GM18517 (cell line): ENCODE results near the gene NME7.
"Not testable (repeated sequence)": the region's sequence is repeated elsewhere in the genome, so short reads cannot be mapped to it uniquely, and the experiment has no call there.

Experiments used
- ATAC-seq: cut with Tn5 transposase; IDR thresholded peaks from one replicate; pipeline ENCODE4 v1.9.1; 2021; ENCODE audit warnings: mild to moderate bottlenecking, moderate library complexity; ENCODE audit not compliant: unreplicated experiment

Gene NME7, protein sequence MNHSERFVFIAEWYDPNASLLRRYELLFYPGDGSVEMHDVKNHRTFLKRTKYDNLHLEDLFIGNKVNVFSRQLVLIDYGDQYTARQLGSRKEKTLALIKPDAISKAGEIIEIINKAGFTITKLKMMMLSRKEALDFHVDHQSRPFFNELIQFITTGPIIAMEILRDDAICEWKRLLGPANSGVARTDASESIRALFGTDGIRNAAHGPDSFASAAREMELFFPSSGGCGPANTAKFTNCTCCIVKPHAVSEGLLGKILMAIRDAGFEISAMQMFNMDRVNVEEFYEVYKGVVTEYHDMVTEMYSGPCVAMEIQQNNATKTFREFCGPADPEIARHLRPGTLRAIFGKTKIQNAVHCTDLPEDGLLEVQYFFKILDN

DNA sequence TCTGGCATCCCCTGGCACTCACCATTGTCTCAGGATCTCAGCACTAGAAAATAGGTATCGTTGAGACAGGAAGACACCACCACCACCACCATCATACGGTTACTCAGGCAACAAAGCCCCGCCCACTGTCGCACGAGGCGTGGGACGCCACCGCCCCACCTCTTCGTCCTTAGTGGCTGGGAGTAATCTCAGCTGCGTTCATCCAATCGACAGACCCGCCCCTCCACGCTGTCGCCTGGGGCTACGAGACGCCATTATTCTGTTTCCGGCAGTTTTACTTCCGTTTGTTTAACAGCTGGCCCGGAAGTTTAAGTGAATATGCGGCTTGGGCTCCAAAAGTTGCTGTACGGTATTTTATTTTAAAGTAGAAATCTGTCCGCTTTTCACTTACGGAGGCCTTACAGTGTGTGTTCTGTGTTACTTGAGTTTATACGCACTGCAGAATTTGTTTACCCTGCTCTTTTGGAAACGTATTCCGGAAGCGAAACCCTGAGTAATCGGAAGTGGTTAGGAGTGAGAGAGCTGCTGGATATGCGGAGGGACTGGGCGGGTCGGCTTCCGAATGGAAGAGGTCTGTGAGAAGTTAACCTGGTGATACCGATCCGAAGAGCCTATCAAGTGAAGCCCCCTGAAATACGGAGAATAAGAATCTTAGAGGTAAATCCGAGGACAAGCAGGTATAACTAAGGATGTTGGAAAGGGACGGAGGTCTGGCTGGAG lies at the start of gene NME7, which contains the start of gene BLZF1:
TSS of gene NME7 (minus strand) at position 112 of the 720 bp plus-strand sequence. CDS start at position 25, 87 bp downstream.
TSS of gene BLZF1 (plus strand) at position 510 of the 720 bp plus-strand sequence. CDS start 1,328 bp downstream, outside the sequence.
- peak; percentile 93 for ATAC-seq

DNA sequence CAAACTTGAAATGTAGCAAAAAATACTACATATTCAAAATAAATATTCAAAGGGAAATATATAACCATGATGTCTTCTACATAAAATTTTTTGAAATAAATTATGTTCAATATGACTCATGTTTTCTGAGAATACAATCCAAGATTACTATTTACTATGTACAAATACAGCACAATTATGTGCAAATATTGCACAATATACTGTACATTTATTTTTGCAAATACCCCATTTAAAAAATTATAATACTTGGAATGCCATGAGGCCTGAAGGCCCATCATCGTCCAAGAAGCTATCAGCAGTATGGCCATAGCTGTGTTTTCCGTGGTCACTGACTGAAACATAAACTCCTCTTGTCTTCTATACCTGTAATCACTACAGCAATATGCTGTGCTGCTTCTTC lies 47.4 kb upstream of the NME7 start:
- ATAC-seq, result no peak

DNA sequence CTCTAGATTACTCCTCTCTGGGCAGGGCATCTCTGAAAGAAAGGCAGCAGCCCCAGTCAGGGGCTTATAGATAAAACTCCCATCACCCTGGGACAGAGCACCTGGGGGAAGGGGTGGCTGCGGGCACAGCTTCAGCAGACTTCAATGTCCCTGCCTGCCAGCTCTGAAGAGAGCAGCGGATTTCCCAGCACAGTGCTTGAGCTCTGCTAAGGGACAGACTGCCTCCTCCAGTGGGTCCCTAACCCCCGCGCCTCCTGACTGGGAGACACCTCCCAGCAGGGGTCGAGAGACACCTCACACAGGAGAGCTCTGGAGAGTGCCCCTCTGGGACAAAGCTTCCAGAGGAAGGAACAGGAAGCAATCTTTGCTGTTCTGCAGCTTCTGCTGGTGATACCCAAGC lies 40.7 kb upstream of the NME7 start:
- ATAC-seq, result not testable (repeated sequence)

DNA sequence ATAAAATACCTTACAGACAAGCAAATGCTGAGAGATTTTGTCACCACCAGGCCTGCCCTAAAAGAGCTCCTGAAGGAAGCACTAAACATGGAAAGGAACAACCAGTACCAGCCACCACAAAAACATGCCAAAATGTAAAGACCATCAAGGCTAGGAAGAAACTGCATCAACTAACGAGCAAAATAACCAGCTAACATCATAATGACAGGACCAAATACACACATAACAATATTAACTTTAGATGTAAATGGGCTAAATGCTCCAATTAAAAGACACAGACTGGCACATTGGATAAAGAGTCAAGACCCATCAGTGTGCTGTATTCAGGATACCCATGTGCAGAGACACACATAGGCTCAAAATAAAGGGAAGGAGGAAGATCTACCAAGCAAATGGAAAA lies 35.0 kb upstream of the NME7 start:
- not testable (repeated sequence) for ATAC-seq

DNA sequence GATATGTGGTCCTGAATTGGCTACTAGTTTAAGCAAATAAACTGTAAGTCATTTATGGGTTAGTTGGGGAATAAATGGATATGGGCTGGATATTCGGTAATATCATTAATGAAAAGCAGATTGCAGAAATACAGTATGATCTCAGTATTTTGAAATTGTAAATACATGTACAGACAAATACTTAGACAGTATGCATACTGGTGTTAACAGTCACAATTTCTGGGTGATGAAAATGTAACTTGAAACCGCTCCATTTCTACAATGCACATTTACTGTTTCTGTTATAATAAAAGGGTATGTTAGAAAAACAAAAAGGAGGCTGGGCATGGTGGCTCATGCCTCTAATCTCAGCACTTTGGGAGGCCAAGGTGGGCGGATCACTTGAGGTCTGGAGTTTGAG lies 28.4 kb upstream of the NME7 start:
- no peak for ATAC-seq

DNA sequence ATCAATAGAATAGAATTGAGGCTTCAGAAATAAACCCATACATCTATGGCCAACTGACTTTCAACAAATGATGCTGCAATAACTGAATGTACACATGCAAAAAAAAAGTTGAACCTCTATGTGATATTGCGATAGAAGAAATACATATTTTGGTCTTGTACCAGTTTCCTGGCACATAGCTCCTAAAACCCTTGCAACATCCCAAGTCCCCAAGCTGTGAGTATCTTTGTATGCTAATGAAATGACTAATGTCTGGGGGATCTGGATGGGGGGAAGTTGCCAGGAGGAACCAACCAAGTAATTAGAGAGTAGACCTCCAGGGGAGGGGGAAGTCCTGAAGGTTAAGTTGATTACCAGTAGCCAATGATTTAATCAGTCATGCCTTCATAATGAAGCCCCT lies 24.8 kb upstream of the NME7 start:
- ATAC-seq, result no peak

DNA sequence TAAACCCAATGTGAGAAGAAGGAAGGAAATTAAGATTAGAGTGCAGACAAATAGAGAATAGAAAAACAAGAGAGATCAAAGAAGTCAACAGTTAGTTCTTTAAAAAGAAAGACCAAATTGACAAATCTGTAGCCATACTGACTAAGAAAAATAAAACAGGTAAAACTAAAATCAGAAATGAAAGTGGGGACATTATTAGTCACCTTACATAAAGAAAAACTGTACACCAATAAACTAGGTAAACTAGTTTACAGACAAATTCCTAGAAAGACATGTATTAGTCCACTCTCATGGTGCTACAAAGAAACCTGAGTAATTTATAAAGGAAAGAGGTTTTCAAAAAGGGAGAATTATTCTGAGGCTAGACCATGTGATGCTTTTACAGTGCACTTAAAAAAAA lies 22.7 kb upstream of the NME7 start:
- peak; percentile 84 for ATAC-seq

DNA sequence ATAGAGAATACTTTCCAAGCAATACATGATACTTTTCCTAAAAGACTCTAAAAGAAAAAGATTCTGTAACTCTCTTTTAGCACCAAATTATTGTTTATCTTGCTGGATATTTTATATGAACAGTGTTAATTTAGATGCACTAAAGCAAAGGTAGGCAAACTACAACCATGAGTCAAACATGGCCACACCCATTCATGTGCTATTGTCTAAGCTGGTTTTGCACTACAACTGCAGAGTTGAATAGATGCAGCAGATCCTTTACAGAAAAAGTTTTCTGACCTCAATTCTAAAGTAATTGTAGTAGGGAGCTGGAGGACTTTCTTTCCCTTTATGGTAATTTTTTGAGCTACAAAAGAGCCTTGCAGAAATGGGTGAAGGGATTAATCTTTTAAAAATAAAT lies 19.8 kb upstream of the NME7 start:
- ATAC-seq, result no peak

DNA sequence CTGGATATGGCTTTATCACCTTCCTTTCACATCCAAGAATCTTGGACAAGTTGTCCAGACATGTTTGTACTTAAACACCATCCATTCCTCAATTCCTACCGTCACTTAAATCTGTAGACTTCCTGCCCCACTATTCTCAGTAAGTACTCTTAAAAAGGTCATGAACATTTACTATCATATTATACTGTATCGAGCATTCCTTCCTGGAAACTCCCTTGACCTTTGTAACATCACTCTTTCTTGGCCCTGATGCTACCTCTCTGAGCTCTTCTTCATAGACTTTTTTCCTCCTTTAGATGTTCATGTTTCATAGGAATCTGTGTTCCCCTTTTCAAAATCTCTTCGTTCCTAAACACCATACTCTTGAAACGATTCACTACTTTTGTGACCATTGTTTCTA lies 15.9 kb upstream of the NME7 start:
- ATAC-seq, result no peak

DNA sequence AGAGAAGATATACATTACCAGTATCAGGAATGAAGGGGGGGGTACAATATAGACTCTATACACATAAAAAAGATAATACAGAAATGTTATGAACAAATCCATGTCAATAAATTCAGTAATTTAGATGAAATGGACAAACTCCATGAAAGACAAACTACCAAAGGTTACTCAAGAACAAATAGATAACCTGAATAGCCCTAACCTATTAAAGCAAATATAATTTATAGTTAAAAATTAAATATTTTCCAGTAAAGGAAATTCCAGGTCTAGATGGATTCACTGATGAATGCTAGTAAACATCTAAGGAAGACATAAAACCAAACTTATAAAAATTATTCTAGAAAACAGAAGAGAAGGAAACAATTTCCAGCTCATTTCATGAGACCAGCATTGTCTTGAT lies 13.6 kb upstream of the NME7 start:
- ATAC-seq, result no peak

DNA sequence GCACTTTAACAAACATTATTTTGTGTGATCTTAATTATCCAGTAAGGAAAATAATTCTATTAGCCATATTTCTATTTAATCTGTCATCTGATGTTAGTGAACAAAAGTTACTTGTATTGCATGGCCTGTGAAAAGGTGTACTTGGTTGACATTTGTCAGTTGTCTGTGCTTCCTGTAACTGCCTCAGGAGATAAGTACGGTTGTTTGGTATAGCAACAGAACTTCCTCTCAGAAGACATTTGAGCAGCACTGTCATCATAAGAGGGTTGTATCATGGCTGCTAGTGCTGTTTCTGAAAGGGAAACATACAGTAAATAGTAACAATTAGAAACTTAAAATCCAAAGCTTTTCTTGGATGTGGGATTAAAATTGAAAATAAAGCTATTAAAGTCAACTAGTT lies 3.8 kb upstream of the NME7 start:
- no peak for ATAC-seq

DNA sequence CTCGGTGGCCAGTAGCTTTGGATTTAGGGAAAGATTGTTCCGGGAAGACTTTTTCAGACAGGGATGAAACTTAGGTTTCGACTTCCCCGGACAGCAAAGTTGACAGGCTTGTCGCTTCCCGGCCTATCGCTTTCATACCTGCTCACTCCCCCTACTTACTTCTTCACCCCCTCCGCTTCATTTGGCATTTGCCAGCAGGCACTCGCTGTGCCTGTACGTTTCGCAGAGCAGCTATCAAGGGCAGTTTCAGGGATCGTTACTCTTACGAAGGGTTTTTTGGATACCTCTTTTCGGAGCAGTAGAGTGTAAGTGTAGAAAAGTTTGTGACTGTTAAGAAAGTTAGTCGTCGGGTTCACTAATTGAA lies 791 bp upstream of the NME7 start:
- ATAC-seq, result peak; percentile 17

DNA sequence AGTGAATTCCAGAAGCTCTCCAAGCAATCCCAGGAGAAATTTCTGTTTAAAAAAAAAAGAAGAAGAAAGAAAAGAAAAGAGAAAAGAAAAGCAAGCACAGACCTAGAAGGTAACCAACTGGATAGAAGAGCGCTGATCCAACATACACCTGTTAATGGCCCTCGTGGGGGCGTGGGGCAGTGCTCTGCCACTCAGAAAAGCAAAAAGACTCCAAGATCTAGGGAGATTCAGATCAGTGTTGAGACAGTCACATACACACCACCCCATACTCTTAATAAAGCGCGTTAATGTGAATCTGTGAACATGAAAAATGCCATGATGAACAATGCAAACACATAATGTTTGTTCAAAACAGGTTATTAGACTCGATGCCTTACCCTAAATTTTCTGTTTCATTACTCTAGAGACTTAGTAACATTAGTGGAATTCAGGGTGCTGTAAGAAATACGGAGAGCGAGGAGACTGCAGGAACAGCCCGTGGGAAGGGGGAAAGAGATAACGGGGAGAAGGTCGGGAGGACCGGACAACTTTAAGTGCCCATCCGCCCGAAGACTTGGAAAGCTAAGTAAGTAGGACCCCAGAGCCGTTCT lies 406 bp downstream of the NME7 start:
- no peak for ATAC-seq

DNA sequence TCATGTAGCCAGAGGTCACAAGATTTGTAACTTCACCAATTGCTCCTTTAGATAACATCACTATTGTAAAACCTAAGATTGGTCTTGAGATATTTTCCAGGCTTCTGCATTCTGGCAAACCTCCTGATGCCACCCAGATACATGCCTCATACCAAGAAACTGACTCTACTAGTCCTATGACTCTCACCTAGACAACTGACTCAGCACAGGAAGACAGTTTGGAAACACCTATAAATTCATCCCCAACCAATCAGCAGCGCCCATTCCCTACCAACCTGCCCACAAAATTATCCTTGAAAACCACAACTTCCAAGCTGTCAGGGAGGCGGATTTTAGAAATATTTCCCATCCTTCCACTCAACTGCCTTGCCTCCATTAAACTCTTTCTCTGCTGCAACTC lies 2.6 kb downstream of the NME7 start:
- no peak for ATAC-seq

DNA sequence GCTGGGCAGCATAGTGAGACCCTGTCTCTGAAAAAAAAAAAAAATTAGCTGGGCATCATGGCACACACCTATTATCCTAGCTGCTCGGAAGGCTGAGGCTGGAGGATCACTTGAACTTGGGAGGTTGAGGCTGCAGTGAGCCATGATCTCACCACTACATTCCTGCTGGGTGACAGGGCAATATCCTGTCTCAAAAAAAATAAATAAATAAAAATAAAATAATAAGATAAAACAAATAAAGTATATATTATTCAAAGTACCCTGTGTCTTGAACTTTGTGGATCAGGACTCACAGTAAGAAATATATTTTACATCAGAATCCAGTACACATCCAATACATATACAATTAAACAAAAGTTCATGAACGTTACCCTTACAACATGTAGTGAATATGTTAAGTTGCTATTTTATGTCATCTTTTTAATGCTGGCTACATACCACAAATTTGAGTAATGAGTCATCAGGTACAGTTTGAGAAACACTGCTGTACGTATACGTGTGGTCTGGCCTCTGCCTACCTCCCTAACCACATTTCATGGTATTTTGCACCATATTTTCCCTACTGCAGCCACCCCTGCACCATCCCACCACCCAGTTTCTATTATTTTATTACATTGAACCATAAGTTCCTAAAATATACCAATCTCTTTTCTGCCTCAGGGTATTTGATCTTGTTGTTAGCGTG lies 4.4 kb downstream of the NME7 start:
- ATAC-seq, result peak; percentile 29

DNA sequence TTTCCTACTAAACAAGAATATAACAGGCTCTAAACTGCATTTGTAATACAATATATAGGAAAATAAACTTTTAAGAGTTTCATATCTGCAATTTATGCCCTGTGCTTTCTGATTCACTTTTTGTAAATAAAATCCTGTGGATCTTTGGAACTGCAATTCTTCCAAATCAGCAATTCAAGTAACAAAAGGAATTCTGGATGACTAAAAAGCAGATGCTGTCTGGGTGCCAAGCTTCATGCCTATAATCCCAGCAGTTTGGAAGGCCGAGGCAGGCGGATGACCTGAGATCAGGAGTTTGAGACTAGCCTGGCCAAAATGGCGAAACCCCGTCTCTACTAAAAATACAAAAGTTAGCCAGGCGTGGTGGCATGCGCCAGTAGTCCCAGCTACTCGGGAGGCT lies 6.3 kb downstream of the NME7 start:
- no peak for ATAC-seq

DNA sequence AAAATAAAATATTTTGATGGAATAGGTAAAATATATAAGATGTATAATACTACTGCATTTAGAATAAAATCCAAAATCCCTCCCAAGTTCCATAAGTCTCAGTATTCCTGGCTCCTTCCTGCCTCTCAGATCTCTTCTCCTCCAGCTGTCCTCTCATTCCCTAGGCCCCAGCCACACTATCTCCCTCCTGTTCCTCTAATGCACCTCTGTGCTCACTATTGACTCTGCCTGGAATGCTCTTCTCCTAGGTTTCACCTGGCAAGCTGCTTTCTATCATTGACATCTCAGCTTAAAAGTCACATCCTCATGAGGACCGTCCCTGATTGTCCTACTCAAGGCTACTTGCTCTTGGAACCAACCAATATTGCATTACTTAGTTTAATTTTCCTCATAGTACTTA lies 7.2 kb downstream of the NME7 start:
- no peak for ATAC-seq

DNA sequence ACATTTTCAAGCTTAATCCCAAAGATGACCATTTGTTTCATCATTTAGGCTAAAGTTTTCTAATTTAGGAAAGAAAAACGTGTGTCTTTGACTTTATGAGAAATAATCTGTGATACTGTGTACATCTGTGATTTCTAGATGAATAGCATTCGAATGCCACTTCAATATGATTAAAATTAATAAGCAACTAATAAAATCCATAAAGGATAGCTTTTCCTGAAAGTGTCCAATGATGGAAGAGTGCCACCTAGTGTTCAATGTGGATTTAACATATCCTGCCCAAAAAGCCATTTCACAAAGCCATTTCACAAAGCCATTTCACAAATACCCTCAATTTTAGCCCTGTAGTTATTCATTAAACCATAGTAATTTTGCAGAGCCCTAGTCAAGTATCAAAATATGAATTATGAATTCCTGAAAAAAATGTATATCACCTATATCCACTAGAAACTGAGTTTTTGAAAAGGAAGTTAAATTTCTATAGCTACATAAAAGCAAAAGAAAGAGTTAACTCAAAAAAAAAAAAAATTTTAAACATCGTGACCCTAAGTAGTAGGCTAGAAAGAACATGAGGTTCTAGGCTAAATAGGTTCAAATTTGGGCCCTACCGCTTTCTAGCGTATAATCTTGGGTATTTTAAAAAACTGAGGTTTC lies 19.1 kb downstream of the NME7 start:
- no peak for ATAC-seq

DNA sequence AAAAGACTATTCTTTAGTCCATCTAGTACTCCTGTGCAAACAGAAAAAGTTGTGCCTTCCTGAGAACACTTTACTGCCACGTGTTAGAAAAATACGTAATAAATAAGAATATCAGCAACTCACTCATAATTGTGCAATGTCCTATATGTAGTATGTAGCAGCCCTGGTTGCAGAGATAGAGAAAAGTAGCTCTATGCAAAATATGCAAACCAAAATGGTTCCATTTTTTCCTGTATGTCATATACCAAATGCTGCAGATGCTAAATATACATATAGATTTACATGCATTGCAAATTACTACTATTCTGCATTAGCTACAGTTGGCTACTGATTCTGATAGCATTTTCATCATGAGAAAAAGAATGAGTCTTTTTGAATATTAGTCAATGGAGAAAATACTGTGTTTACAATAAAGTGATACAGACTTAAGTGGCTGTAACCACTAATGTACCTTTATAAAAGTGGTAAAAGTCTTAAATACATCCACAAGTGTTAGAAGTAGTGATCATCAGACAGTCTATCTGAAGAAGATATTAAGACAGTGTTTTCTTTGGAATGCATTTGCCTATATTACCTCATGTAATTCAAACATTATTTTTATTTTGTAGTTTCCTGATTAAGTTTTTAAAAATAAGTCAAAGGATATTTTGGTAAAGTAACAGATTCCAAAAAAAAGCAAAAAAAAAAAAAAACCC lies 19.8 kb downstream of the NME7 start:
- ATAC-seq, result no peak

DNA sequence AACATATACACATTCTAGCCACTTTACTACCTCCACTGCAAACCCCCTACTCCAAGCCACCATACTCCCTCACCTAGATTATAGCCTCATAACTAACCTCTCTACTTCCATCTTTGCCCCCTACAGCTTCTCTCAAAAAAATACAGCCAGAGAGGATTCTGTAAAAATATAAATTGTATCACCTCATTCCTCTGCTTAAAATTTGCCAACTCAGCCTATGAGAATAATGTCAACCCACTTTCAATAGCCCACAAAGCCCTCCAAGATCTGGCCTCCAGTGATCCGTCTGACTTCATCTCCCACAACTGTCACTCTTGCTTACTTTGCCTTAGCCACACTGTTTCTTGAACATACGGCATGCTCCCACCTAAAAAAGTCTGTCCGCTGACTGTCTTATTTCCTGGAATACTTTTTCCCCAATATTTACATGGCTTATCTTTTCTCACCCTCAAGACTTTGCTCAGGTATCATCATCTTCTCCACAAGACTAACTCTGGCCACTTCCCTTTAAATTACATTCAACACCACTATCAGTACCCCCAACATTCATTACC lies 21.5 kb downstream of the NME7 start:
- ATAC-seq, result no peak
